SK-N-SH treated with all-trans-retinoic acid at 6 μM for 48 hours (cell line): ENCODE data around the gene PACSIN2.
A peak's percentile ranks its signal among the peaks of the same experiment; 100 is the strongest.

Source experiments
- ARNTL ChIP-seq: fragments of 450-650 bp; formaldehyde crosslinking; IDR thresholded peaks from 2 replicates; pipeline ENCODE4 v1.5.0; 2020; ENCODE audit warnings: low read depth, mild to moderate bottlenecking, moderate library complexity, borderline replicate concordance
- BACH2 ChIP-seq: fragments of 250-450 bp; sonication (Bioruptor Pico); IDR thresholded peaks from 2 replicates; pipeline ENCODE4 v1.9.0; 2021; ENCODE audit warnings: mild to moderate bottlenecking, borderline replicate concordance
- ESRRG ChIP-seq: fragments of 250-450 bp; sonication (Bioruptor Pico); IDR thresholded peaks from 2 replicates; pipeline ENCODE4 v1.6.1; 2021; ENCODE audit warnings: mild to moderate bottlenecking
- PPARA ChIP-seq: fragments of 250-450 bp; sonication (Bioruptor Pico); IDR thresholded peaks from 2 replicates; pipeline ENCODE4 v1.5.0; 2020; ENCODE audit warnings: mild to moderate bottlenecking, borderline replicate concordance
- TCF4 ChIP-seq: fragments of 250-450 bp; sonication (Bioruptor Pico); IDR thresholded peaks from 2 replicates; pipeline ENCODE4 v1.8.0; 2021; ENCODE audit warnings: mild to moderate bottlenecking, moderate library complexity, borderline replicate concordance
- TOX ChIP-seq: fragments of 250-450 bp; sonication (Bioruptor Pico); IDR thresholded peaks from 2 replicates; pipeline ENCODE4 v1.8.0; 2021; ENCODE audit warnings: mild to moderate bottlenecking, moderate library complexity, borderline replicate concordance
- ZC3H10 ChIP-seq: fragments of 250-450 bp; sonication (Bioruptor Pico); IDR thresholded peaks from 2 replicates; pipeline ENCODE4 v1.5.1; 2021; ENCODE audit warnings: mild to moderate bottlenecking, moderate library complexity
- ZFP3 ChIP-seq: fragments of 250-450 bp; sonication (Bioruptor Pico); IDR thresholded peaks from 2 replicates; pipeline ENCODE4 v1.5.0; 2020; ENCODE audit warnings: mild to moderate bottlenecking, moderate library complexity
- ZFP30 ChIP-seq: fragments of 450-650 bp; formaldehyde crosslinking; IDR thresholded peaks from 2 replicates; pipeline ENCODE4 v1.5.0; 2022; ENCODE audit warnings: mild to moderate bottlenecking, moderate library complexity
- ZNF70 ChIP-seq: fragments of 450-650 bp; formaldehyde crosslinking; IDR thresholded peaks from 2 replicates; pipeline ENCODE4 v1.5.0; 2020; ENCODE audit warnings: mild to moderate bottlenecking, moderate library complexity
- ZNF8 ChIP-seq: fragments of 450-650 bp; formaldehyde crosslinking; IDR thresholded peaks from 2 replicates; pipeline ENCODE4 v1.5.0; 2020; ENCODE audit warnings: mild to moderate bottlenecking, moderate library complexity
- TF ChIP-seq, protein P1 (sequence below): fragments of 250-450 bp; sonication (Bioruptor Pico); IDR thresholded peaks from 2 replicates; pipeline ENCODE4 v1.5.1; 2021; ENCODE audit warnings: mild to moderate bottlenecking, moderate library complexity
- TF ChIP-seq, protein P2 (sequence below): fragments of 250-450 bp; sonication (Bioruptor Pico); IDR thresholded peaks from 2 replicates; pipeline ENCODE4 v1.8.0; 2020; ENCODE audit warnings: mild to moderate bottlenecking, moderate library complexity, borderline replicate concordance
- TF ChIP-seq, protein P3 (sequence below): fragments of 250-450 bp; sonication (Bioruptor Pico); IDR thresholded peaks from 2 replicates; pipeline ENCODE4 v1.5.1; 2020; ENCODE audit warnings: low read depth, mild to moderate bottlenecking, moderate library complexity

GRCh38 chr22:42821386-42821785 is 193.6 kb downstream of the PACSIN2 start:
- TF ChIP-seq, protein P1, sequence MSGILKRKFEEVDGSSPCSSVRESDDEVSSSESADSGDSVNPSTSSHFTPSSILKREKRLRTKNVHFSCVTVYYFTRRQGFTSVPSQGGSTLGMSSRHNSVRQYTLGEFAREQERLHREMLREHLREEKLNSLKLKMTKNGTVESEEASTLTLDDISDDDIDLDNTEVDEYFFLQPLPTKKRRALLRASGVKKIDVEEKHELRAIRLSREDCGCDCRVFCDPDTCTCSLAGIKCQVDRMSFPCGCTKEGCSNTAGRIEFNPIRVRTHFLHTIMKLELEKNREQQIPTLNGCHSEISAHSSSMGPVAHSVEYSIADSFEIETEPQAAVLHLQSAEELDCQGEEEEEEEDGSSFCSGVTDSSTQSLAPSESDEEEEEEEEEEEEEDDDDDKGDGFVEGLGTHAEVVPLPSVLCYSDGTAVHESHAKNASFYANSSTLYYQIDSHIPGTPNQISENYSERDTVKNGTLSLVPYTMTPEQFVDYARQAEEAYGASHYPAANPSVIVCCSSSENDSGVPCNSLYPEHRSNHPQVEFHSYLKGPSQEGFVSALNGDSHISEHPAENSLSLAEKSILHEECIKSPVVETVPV (CRISPR knock-in tag) = no peak
- no peak for TF ChIP-seq BACH2 (CRISPR knock-in tag)
- TF ChIP-seq, protein P2, sequence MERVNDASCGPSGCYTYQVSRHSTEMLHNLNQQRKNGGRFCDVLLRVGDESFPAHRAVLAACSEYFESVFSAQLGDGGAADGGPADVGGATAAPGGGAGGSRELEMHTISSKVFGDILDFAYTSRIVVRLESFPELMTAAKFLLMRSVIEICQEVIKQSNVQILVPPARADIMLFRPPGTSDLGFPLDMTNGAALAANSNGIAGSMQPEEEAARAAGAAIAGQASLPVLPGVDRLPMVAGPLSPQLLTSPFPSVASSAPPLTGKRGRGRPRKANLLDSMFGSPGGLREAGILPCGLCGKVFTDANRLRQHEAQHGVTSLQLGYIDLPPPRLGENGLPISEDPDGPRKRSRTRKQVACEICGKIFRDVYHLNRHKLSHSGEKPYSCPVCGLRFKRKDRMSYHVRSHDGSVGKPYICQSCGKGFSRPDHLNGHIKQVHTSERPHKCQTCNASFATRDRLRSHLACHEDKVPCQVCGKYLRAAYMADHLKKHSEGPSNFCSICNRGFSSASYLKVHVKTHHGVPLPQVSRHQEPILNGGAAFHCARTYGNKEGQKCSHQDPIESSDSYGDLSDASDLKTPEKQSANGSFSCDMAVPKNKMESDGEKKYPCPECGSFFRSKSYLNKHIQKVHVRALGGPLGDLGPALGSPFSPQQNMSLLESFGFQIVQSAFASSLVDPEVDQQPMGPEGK (CRISPR knock-in tag) = no peak
- TF ChIP-seq ZC3H10 = no peak
- TF ChIP-seq ZFP30 = no peak
- TF ChIP-seq TCF4 (CRISPR knock-in tag) = no peak
- no peak for TF ChIP-seq TOX (CRISPR knock-in tag)
- TF ChIP-seq ZNF70 (CRISPR knock-in tag) = no peak
- TF ChIP-seq, protein P3, sequence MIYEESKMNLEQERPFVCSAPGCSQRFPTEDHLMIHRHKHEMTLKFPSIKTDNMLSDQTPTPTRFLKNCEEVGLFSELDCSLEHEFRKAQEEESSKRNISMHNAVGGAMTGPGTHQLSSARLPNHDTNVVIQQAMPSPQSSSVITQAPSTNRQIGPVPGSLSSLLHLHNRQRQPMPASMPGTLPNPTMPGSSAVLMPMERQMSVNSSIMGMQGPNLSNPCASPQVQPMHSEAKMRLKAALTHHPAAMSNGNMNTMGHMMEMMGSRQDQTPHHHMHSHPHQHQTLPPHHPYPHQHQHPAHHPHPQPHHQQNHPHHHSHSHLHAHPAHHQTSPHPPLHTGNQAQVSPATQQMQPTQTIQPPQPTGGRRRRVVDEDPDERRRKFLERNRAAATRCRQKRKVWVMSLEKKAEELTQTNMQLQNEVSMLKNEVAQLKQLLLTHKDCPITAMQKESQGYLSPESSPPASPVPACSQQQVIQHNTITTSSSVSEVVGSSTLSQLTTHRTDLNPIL (CRISPR knock-in tag) = no peak
- no peak for TF ChIP-seq ESRRG (CRISPR knock-in tag)
- TF ChIP-seq ZFP3 (CRISPR knock-in tag) = no peak
- no peak for TF ChIP-seq PPARA (CRISPR knock-in tag)
- TF ChIP-seq ARNTL (CRISPR knock-in tag) = no peak
- peak; percentile 97 for TF ChIP-seq ZNF8 (CRISPR knock-in tag)
